ENCODE data around the gene CD63.

CD63 gene

GRCh38 chr12:55694651-55695050 lies 34.2 kb downstream of the CD63 start:
- no peak overlapping the region for H3K4me3 ChIP-seq (ENCODE audit: low read depth, low read length)
- TF ChIP-seq MYC (IDR thresholded peaks at IDR 0.05; ENCODE audit: low read depth, low read length) (no peak), CTCF (IDR thresholded peaks at IDR 0.05; ENCODE audit: low read depth, low read length) (no peak), MAX (IDR thresholded peaks at IDR 0.05; ENCODE audit: low read depth, low read length) (no peak), POLR2A (IDR thresholded peaks at IDR 0.05; ENCODE audit: extremely low read depth, insufficient read length) (no peak)
- no peak for DNase-seq (ENCODE audit: low read depth)

DNA sequence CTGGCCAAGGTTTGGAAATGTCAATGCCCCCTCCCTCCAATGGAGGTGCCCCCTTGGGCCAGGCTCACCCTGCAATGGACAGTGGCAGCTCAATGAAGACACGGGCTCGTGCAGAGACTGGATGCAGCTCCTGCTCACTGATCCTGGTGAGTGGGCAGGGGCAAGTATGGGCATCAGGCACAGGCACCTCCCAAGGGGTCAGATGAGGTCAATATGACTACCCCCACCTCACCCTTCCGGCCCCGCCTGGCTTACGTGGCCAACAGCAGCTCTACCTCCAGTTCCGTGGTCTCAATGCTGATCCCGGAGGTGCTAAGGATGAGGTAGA lies 34.7 kb downstream of the CD63 start:
- no peak for DNase-seq (ENCODE audit: low read depth)
- no peak overlapping the region for H3K4me3 ChIP-seq (ENCODE audit: low read depth, low read length)
- TF ChIP-seq MYC (IDR thresholded peaks at IDR 0.05; ENCODE audit: low read depth, low read length), result no peak
- TF ChIP-seq MAX (IDR thresholded peaks at IDR 0.05; ENCODE audit: low read depth, low read length), result no peak
- TF ChIP-seq POLR2A (IDR thresholded peaks at IDR 0.05; ENCODE audit: extremely low read depth, insufficient read length), result no peak
- TF ChIP-seq CTCF (IDR thresholded peaks at IDR 0.05; ENCODE audit: low read depth, low read length), result no peak

GRCh38 chr12:55693323-55694187 lies 35.3 kb downstream of the CD63 start:
- no peak overlapping the region for H3K4me3 ChIP-seq (ENCODE audit: low read depth, low read length)
- TF ChIP-seq CTCF (IDR thresholded peaks at IDR 0.05; ENCODE audit: low read depth, low read length), result no peak
- no peak for TF ChIP-seq MYC (IDR thresholded peaks at IDR 0.05; ENCODE audit: low read depth, low read length)
- TF ChIP-seq MAX (IDR thresholded peaks at IDR 0.05; ENCODE audit: low read depth, low read length), result no peak
- no peak for TF ChIP-seq POLR2A (IDR thresholded peaks at IDR 0.05; ENCODE audit: extremely low read depth, insufficient read length)
- DNase-seq (ENCODE audit: low read depth), result no peak

GRCh38 chr12:55692631-55693322 lies 36.0 kb downstream of the CD63 start:
- TF ChIP-seq MYC (IDR thresholded peaks at IDR 0.05; ENCODE audit: low read depth, low read length) (no peak), CTCF (IDR thresholded peaks at IDR 0.05; ENCODE audit: low read depth, low read length) (no peak), MAX (IDR thresholded peaks at IDR 0.05; ENCODE audit: low read depth, low read length) (no peak), POLR2A (IDR thresholded peaks at IDR 0.05; ENCODE audit: extremely low read depth, insufficient read length) (no peak)
- DNase-seq (ENCODE audit: low read depth), result no peak
- no peak overlapping the region for H3K4me3 ChIP-seq (ENCODE audit: low read depth, low read length)

DNA sequence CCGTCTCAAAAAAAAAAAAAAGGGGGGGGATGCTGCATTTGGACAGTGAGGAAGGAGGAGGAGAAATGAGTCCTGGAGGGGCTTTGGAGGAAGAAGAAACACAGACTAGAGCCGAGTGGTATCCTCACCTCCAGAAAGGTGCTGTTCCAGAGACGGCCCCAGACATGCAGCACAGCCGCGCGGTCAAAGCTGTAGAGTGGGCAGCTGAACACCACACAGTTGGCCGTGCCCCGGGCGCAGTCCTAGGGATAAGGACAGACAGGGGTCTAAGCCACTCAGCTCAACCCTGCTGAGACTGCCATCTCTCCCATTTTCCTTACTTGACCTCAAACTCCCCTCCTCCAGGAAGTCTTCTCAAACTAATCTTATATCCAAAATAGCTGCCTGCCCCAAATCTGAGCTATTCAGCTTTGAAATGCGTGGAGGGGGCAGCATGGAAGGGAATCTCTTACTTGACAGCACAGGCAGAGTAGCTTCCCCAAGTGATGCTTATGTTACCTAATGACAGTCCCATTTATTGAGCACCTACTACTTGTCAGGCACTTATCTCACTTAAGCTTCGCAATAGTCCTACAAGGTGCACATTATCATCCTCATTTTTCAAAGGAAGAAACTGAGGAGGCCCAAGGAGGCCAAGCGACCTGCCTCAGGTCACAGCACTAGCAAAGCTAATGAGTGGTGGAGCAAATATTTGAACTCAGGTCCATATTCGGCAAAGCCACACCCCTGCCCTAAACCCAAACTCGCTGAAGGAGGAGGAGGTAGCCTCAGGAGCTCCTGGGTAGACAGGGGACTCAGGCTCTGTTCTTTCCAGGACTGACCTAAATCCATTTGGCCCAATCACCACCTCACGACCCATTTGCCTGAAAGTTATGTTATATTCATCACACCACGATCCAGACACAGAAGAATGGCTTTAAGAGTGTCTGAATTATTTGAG lies 39.8 kb downstream of the CD63 start:
- no peak overlapping the region for H3K4me3 ChIP-seq (ENCODE audit: low read depth, low read length)
- no peak for DNase-seq (ENCODE audit: low read depth)
- TF ChIP-seq POLR2A (IDR thresholded peaks at IDR 0.05; ENCODE audit: extremely low read depth, insufficient read length), result no peak

Data from NB4 (cell line).